Activated naive CD8-positive, alpha-beta T cell treated with anti-CD3 and anti-CD28 coated beads, Interleukin-2, amount 10 ng/mL, durations not matched to agents 7 days and 5 days (primary cell): Measurements from ENCODE around the gene STXBP4. TPM values are rescaled to one million over a fixed set of nuclear protein-coding genes. Genes with fewer than 3 reads are reported as not detected.

ENCODE experiments used
- ATAC-seq: fragments of 150-1000 bp; cut with Tn5 transposase; one replicate; pipeline ENCODE4 v1.10.0; 2021; ENCODE audit warnings: low read depth, moderate library complexity
- POLR2A ChIA-PET: fragments of 350-600 bp; sonication (Branson Sonifier 250); formaldehyde crosslinking; loops from one replicate; lab custom pipeline; 2021; ENCODE audit warnings: antibody characterized with exemption; lab: Charles Lee
- DNase-seq: peaks from one replicate; pipeline ENCODE4 v3.0.0; 2021
- H3K27ac Mint-ChIP-seq: one replicate; pipeline ENCODE4 v1.8.0; 2022; ENCODE audit warnings: mild to moderate bottlenecking, mixed read lengths
- H3K27me3 Mint-ChIP-seq: one replicate; pipeline ENCODE4 v1.8.0; 2022; ENCODE audit warnings: mild to moderate bottlenecking, moderate library complexity, mixed read lengths
- H3K36me3 Mint-ChIP-seq: one replicate; pipeline ENCODE4 v1.8.0; 2021; ENCODE audit warnings: mild to moderate bottlenecking, mixed read lengths
- H3K4me1 Mint-ChIP-seq: one replicate; pipeline ENCODE4 v1.8.0; 2021; ENCODE audit warnings: mixed read lengths
- H3K4me3 Mint-ChIP-seq: one replicate; pipeline ENCODE4 v1.8.0; 2022; ENCODE audit warnings: mild to moderate bottlenecking, moderate library complexity, mixed read lengths
- H3K9me3 Mint-ChIP-seq: one replicate; pipeline ENCODE4 v1.8.0; 2021; ENCODE audit warnings: mixed read lengths
- total RNA-seq, 2 experiments: library from RNA; stranded (reverse); gene quantifications; one replicate each; pipeline ENCODE4 v1.2.3, GENCODE V29; 2021

STXBP4 gene
- total RNA-seq, 2 experiments from 2014 or later, result 7.9 to 8.0 TPM

GRCh38 chr17:55023626-55024025 lies 55.1 kb downstream of the STXBP4 start:
- Mint-ChIP-seq H3K36me3 (peaks cover 3% of the 10 kb centered on the region), H3K27ac (no peak overlapping the region), H3K9me3 (no peaks in the 10 kb centered on the region), H3K4me1 (no peaks in the 10 kb centered on the region), H3K4me3 (no peak overlapping the region), H3K27me3 (no peaks in the 10 kb centered on the region)
- POLR2A ChIA-PET, result no interaction called here
- DNase-seq, result no peak
- no peak for ATAC-seq

DNA sequence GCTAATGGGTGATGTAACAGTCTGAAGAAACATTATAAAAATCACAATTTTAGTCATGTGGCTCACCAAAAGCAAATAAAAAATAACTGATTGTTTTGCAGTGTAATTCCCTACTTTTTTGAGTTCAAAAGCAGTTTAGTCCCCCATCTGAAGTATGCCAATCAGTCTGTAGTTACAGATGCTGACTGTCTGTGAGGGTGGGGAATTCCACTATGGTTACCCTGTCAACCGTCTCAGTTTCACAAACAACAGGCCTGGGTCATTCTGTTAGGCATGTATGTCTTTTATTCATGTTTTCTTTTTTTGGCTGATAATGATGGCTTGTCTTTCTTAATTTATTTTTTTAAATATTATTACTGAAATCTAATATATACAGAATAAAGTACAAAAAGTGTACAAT lies 69.3 kb downstream of the STXBP4 start:
- no peaks in the 10 kb centered on the region for H3K9me3 Mint-ChIP-seq
- ATAC-seq (no peak), DNase-seq (no peak)
- no peaks in the 10 kb centered on the region for H3K4me1 Mint-ChIP-seq
- POLR2A ChIA-PET, result no interaction called here
- H3K36me3 Mint-ChIP-seq, result peaks cover 6% of the 10 kb centered on the region
- no peaks in the 10 kb centered on the region for H3K27me3 Mint-ChIP-seq
- H3K27ac Mint-ChIP-seq, result no peak overlapping the region
- H3K4me3 Mint-ChIP-seq, result no peak overlapping the region

DNA sequence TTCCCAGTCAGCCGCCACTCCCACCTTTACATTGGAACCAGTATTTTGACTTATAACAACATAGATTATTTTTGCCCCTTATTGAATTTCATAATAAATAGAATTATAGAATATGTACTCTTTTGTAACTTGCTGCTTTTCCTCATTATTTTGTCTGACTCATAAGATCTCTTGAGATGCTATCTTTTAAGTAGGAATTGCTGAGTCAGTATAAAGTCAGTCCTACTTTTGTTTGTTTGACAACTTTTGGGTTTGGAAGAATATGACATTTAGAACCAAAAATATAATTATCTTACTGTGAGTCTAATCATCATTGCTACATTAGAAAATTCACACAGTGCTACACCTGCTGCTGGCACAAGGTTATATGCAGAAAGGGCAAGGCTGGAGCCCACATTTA lies 69.7 kb downstream of the STXBP4 start:
- Mint-ChIP-seq H3K27ac (no peak overlapping the region), H3K36me3 (peaks cover 6% of the 10 kb centered on the region), H3K4me1 (no peaks in the 10 kb centered on the region), H3K4me3 (no peak overlapping the region), H3K27me3 (no peaks in the 10 kb centered on the region), H3K9me3 (no peaks in the 10 kb centered on the region)
- ATAC-seq (no peak), DNase-seq (no peak)
- POLR2A ChIA-PET, result no interaction called here

GRCh38 chr17:55040611-55041010 lies 72.0 kb downstream of the STXBP4 start:
- H3K36me3 Mint-ChIP-seq, result peaks cover 11% of the 10 kb centered on the region
- ATAC-seq (no peak), DNase-seq (no peak)
- H3K4me3 Mint-ChIP-seq, result no peak overlapping the region
- no peaks in the 10 kb centered on the region for H3K9me3 Mint-ChIP-seq
- H3K4me1 Mint-ChIP-seq, result no peaks in the 10 kb centered on the region
- no peak overlapping the region for H3K27ac Mint-ChIP-seq
- POLR2A ChIA-PET, result interaction anchor here (0.7 kb wide), 1 partner anchor 1239 kb away, joined by 3 read pairs; no protein-coding TSS in a partner anchor
- H3K27me3 Mint-ChIP-seq, result no peaks in the 10 kb centered on the region

GRCh38 chr17:55053855-55054254 lies 85.3 kb downstream of the STXBP4 start:
- Mint-ChIP-seq H3K9me3 (no peaks in the 10 kb centered on the region), H3K4me1 (no peaks in the 10 kb centered on the region), H3K36me3 (peaks cover 1% of the 10 kb centered on the region), H3K27me3 (no peaks in the 10 kb centered on the region), H3K4me3 (no peak overlapping the region), H3K27ac (no peak overlapping the region)
- ATAC-seq (no peak), DNase-seq (no peak)
- POLR2A ChIA-PET, result no interaction called here

DNA sequence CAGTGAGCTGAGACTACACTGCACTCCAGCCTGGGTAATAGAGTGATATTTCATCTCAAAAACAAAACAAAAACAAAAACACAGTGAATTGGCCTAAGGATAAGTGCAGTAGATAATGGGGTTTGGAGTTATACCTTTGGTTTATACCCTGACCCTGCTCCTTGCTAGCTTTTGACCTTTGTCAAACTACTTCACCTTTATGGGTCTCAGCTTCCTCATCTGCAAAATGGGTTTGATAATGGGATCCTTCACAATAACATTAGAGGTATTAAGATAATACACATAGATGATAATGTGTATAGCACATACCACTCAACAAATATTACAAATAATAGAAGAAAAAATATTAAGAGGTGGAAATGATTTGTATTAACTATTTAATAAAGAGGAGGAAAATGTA lies 85.9 kb downstream of the STXBP4 start:
- ATAC-seq (no peak), DNase-seq (no peak)
- H3K27ac Mint-ChIP-seq, result no peak overlapping the region
- POLR2A ChIA-PET, result no interaction called here
- H3K4me3 Mint-ChIP-seq, result no peak overlapping the region
- H3K9me3 Mint-ChIP-seq, result no peaks in the 10 kb centered on the region
- H3K27me3 Mint-ChIP-seq, result no peaks in the 10 kb centered on the region
- no peaks in the 10 kb centered on the region for H3K4me1 Mint-ChIP-seq
- H3K36me3 Mint-ChIP-seq, result no peaks in the 10 kb centered on the region

DNA sequence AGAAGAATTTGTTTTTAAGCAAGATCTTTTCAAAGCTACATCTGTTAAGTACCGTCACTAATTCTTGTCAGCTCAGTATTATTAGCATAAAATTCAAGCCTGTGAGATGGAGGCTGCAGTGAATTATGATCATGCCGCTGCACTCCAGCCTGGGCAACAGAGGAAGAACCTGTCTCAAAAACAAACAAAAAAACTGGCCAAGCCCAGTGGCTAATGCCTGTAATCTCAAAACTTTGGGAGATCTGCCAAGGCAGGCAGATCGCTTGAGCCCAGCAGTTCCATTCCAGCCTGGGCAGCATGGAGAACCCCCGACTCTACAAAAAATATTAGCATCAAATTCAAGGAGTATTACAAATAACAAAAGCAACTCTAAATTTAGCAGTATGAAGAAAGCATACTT lies 88.0 kb downstream of the STXBP4 start:
- DNase-seq (no peak), ATAC-seq (no peak)
- H3K4me1 Mint-ChIP-seq, result no peaks in the 10 kb centered on the region
- POLR2A ChIA-PET, result no interaction called here
- H3K27ac Mint-ChIP-seq, result no peak overlapping the region
- H3K27me3 Mint-ChIP-seq, result no peaks in the 10 kb centered on the region
- H3K4me3 Mint-ChIP-seq, result no peak overlapping the region
- no peaks in the 10 kb centered on the region for H3K9me3 Mint-ChIP-seq
- H3K36me3 Mint-ChIP-seq, result no peaks in the 10 kb centered on the region

- H3K4me3 Mint-ChIP-seq, result no peak overlapping the region
- ATAC-seq (no peak), DNase-seq (no peak)
- POLR2A ChIA-PET, result no interaction called here
- no peaks in the 10 kb centered on the region for H3K27me3 Mint-ChIP-seq
- H3K4me1 Mint-ChIP-seq, result no peaks in the 10 kb centered on the region
- H3K36me3 Mint-ChIP-seq, result no peaks in the 10 kb centered on the region
- H3K27ac Mint-ChIP-seq, result no peak overlapping the region
- H3K9me3 Mint-ChIP-seq, result no peaks in the 10 kb centered on the region
Measured at GRCh38 chr17:55057184-55057583, 88.6 kb downstream of the STXBP4 start.

DNA sequence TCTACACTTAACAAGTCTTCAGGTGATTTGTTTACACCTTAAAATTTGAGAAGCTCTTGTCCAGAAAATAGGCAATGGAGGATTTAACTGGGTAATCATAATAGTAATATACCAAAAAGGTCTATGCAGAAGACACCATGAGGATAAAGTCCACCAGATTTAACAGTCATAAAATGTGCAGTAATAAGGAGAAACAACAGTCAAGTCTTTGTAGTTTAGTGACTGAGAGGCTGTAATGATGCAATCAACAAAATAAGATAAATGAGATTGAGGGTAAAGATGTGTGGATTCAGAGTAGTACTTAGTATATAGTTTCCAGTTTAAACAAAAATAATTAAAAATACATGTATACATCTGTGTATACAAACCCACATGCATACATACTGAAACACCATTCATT lies 91.2 kb downstream of the STXBP4 start:
- Mint-ChIP-seq H3K27me3 (no peaks in the 10 kb centered on the region), H3K9me3 (no peaks in the 10 kb centered on the region), H3K36me3 (no peaks in the 10 kb centered on the region), H3K4me3 (no peak overlapping the region), H3K27ac (no peak overlapping the region), H3K4me1 (peaks cover 2% of the 10 kb centered on the region)
- no peak for ATAC-seq
- POLR2A ChIA-PET, result no interaction called here
- no peak for DNase-seq

GRCh38 chr17:55062921-55063320 lies 94.4 kb downstream of the STXBP4 start:
- H3K4me1 Mint-ChIP-seq, result peaks cover 2% of the 10 kb centered on the region
- no peaks in the 10 kb centered on the region for H3K27me3 Mint-ChIP-seq
- H3K27ac Mint-ChIP-seq, result no peak overlapping the region
- H3K36me3 Mint-ChIP-seq, result no peaks in the 10 kb centered on the region
- H3K9me3 Mint-ChIP-seq, result no peaks in the 10 kb centered on the region
- POLR2A ChIA-PET, result no interaction called here
- ATAC-seq (no peak), DNase-seq (no peak)
- H3K4me3 Mint-ChIP-seq, result no peak overlapping the region

DNA sequence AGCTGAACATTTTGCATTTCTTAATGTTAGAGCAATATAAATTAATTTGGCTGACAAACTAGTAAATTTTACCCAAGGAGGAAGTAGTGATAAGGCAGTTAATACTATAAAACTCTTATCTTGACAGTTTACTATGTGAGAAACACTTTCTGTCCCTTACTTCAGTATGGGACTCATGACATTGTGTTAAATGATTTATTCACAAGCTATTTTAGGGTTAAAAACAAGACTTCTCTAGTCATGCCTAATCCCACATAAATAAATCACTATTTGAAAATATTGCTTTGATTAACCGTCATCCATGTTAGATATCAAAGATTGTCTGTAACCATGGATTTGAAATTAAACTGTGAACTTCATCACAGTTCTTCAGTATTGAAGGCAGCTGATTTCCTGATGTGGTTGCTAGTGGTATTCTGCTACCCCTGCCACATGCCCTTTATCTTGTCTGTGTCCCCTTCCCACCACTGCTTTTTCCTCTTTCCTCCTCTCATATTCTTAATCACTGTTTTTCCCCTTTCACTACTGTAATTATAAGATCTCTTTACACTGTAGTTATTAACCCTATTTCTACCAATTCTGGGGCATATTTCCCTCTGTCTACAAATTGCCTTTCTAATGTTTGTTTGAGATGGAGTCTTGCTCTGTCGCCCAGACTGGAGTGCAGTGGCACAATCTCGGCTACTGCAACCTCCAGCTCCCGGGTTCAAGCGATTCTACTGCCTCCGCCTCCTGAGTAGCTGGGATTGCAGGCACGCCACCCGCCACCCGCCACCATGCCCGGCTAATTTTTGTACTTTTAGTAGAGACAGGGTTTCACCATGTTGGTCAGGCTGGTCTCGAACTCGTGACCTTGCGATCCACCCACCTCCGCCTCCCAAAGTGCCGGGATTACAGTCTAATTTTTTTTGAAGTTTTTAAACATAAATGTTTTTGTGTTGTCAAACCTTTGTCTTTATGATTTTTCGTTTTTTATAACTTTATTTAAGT lies 95.6 kb downstream of the STXBP4 start:
- ATAC-seq (no peak), DNase-seq (no peak)
- H3K27me3 Mint-ChIP-seq, result no peaks in the 10 kb centered on the region
- H3K4me3 Mint-ChIP-seq, result no peak overlapping the region
- H3K36me3 Mint-ChIP-seq, result no peaks in the 10 kb centered on the region
- POLR2A ChIA-PET, result no interaction called here
- no peaks in the 10 kb centered on the region for H3K9me3 Mint-ChIP-seq
- no peak overlapping the region for H3K27ac Mint-ChIP-seq
- H3K4me1 Mint-ChIP-seq, result peaks cover 2% of the 10 kb centered on the region

GRCh38 chr17:55067697-55068439 lies 99.3 kb downstream of the STXBP4 start:
- Mint-ChIP-seq H3K27ac (no peak overlapping the region), H3K9me3 (no peaks in the 10 kb centered on the region), H3K27me3 (no peaks in the 10 kb centered on the region), H3K4me3 (no peak overlapping the region), H3K4me1 (peaks cover 2% of the 10 kb centered on the region), H3K36me3 (no peaks in the 10 kb centered on the region)
- no peak for ATAC-seq
- DNase-seq, result no peak
- POLR2A ChIA-PET, result no interaction called here

GRCh38 chr17:55068862-55069811 lies 100.6 kb downstream of the STXBP4 start:
- H3K4me1 Mint-ChIP-seq, result peaks cover 5% of the 10 kb centered on the region
- no peak overlapping the region for H3K4me3 Mint-ChIP-seq
- no peak for DNase-seq
- H3K9me3 Mint-ChIP-seq, result no peaks in the 10 kb centered on the region
- no peak for ATAC-seq
- no peak overlapping the region for H3K27ac Mint-ChIP-seq
- H3K36me3 Mint-ChIP-seq, result no peaks in the 10 kb centered on the region
- POLR2A ChIA-PET, result no interaction called here
- H3K27me3 Mint-ChIP-seq, result no peaks in the 10 kb centered on the region
